Neural progenitor cell (in vitro differentiated cells): Measurements from ENCODE around the gene COX5A. TPM values are rescaled to one million over a fixed set of nuclear protein-coding genes. Genes with fewer than 3 reads are reported as not detected.

ENCODE experiments used
- DNase-seq: peaks from one replicate; pipeline ENCODE4 v3.0.0-alpha.2; 2016; ENCODE audit warnings: low spot score
- H2AFZ ChIP-seq: fragments of 200-600 bp; sonication (generic); replicated peaks from 2 replicates; pipeline ENCODE4 v1.6.1; 2016; ENCODE audit warnings: antibody characterized with exemption
- H3F3A ChIP-seq: fragments of 200-600 bp; sonication (generic); 2 replicates; pipeline ENCODE4 v1.6.1; 2016; ENCODE audit warnings: antibody characterized with exemption, low read depth
- H3K27ac ChIP-seq: fragments of 200-600 bp; sonication (generic); 2 replicates; pipeline ENCODE4 v1.5.1; 2016; ENCODE audit warnings: mild to moderate bottlenecking
- H3K27me3 ChIP-seq: fragments of 200-600 bp; sonication (generic); 2 replicates; pipeline ENCODE4 v1.6.1; 2016; ENCODE audit warnings: mild to moderate bottlenecking, moderate library complexity
- H3K36me3 ChIP-seq: fragments of 200-600 bp; sonication (generic); 2 replicates; pipeline ENCODE4 v1.5.1; 2016
- H3K4me1 ChIP-seq: fragments of 200-600 bp; sonication (generic); 2 replicates; pipeline ENCODE4 v1.6.1; 2016; ENCODE audit warnings: mixed run types
- H3K4me2 ChIP-seq: fragments of 200-600 bp; sonication (generic); 2 replicates; pipeline ENCODE4 v1.6.1; 2016
- H3K4me3 ChIP-seq: fragments of 200-600 bp; sonication (generic); 2 replicates; pipeline ENCODE4 v1.5.1; 2016
- H3K79me2 ChIP-seq: fragments of 200-600 bp; sonication (generic); 2 replicates; pipeline ENCODE4 v1.6.1; 2016; ENCODE audit warnings: low read depth
- H3K9ac ChIP-seq: fragments of 200-600 bp; sonication (generic); 2 replicates; pipeline ENCODE4 v1.6.1; 2016
- H3K9me3 ChIP-seq: fragments of 200-600 bp; sonication (generic); 2 replicates; pipeline ENCODE4 v1.5.1; 2016; ENCODE audit warnings: low read depth
- H4K20me1 ChIP-seq: fragments of 200-600 bp; sonication (generic); 2 replicates; pipeline ENCODE4 v1.6.1; 2016; ENCODE audit warnings: low read depth
- H3K27ac Mint-ChIP-seq: 3 replicates; pipeline ENCODE4 v1.8.0; 2021; ENCODE audit warnings: mixed read lengths
- H3K27me3 Mint-ChIP-seq: 2 replicates; pipeline ENCODE4 v1.8.0; 2022; ENCODE audit warnings: low read depth, mild to moderate bottlenecking, inconsistent platforms, moderate library complexity, mixed read lengths; ENCODE audit not compliant: insufficient read depth
- H3K36me3 Mint-ChIP-seq: 3 replicates; pipeline ENCODE4 v1.8.0; 2021; ENCODE audit warnings: mixed read lengths
- H3K4me1 Mint-ChIP-seq: 3 replicates; pipeline ENCODE4 v1.8.0; 2021; ENCODE audit warnings: mixed read lengths
- H3K4me3 Mint-ChIP-seq: 3 replicates; pipeline ENCODE4 v1.8.0; 2021; ENCODE audit warnings: mild to moderate bottlenecking, moderate library complexity, mixed read lengths
- H3K9me3 Mint-ChIP-seq: 3 replicates; pipeline ENCODE4 v1.8.0; 2020; ENCODE audit warnings: mixed read lengths
- EZH2 ChIP-seq: fragments of 200-600 bp; sonication (generic); IDR thresholded peaks from 2 replicates; pipeline ENCODE4 v1.6.1; 2017; ENCODE audit warnings: antibody characterized with exemption, mild to moderate bottlenecking, moderate library complexity
- EZH2phosphoT487 ChIP-seq: fragments of 200-600 bp; sonication (generic); IDR thresholded peaks from 2 replicates; pipeline ENCODE4 v1.6.1; 2017; ENCODE audit warnings: antibody characterized with exemption
- total RNA-seq: library from RNA; depleted of rRNA; stranded (reverse); fragments of >200 nt; gene quantifications from 2 replicates; pipeline ENCODE4 v1.2.3, GENCODE V29; 2015; ENCODE audit warnings: low replicate concordance
- TF ChIP-seq, protein P1 (sequence below): fragments of 200-600 bp; sonication (generic); IDR thresholded peaks from 2 replicates; pipeline ENCODE4 v1.5.1; 2017; ENCODE audit warnings: antibody characterized with exemption, mild to moderate bottlenecking

The COX5A gene
- total RNA-seq, 1 donor from 2014 or later = 200 TPM

DNA sequence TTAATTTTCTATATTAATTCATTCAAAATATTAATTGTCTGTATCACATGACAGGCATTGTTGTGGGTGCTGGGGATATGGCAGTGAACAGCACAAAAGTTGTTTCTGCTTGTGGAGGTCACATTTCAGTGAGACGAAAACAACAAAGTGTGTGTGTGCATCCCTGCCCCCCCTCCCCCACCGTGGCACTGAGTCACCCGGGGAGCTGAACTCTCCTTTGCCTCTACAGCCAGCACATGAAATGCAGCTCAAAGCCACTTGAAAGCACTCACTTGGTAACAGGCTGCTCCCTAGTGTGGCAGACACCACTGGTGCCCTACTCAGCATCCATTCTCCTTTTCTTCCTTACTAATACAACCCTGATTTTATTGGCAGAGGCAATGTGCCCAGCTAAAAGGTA is 40.6 kb upstream of the COX5A start:
- Histone ChIP-seq H3K4me1 (no peaks in the 10 kb centered on the region), H3F3A (peaks cover 17% of the 10 kb centered on the region), H3K36me3 (no peaks in the 10 kb centered on the region), H3K27ac (no peak overlapping the region), H3K4me2 (no peak overlapping the region), H2AFZ (peak overlapping the region; percentile 26), H3K9ac (no peak overlapping the region), H3K27me3 (no peaks in the 10 kb centered on the region), H3K4me3 (no peak overlapping the region), H3K79me2 (no peaks in the 10 kb centered on the region), H3K9me3 (no peaks in the 10 kb centered on the region), H4K20me1 (no peaks in the 10 kb centered on the region)
- TF ChIP-seq, protein P1, sequence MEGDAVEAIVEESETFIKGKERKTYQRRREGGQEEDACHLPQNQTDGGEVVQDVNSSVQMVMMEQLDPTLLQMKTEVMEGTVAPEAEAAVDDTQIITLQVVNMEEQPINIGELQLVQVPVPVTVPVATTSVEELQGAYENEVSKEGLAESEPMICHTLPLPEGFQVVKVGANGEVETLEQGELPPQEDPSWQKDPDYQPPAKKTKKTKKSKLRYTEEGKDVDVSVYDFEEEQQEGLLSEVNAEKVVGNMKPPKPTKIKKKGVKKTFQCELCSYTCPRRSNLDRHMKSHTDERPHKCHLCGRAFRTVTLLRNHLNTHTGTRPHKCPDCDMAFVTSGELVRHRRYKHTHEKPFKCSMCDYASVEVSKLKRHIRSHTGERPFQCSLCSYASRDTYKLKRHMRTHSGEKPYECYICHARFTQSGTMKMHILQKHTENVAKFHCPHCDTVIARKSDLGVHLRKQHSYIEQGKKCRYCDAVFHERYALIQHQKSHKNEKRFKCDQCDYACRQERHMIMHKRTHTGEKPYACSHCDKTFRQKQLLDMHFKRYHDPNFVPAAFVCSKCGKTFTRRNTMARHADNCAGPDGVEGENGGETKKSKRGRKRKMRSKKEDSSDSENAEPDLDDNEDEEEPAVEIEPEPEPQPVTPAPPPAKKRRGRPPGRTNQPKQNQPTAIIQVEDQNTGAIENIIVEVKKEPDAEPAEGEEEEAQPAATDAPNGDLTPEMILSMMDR = no peak
- TF ChIP-seq EZH2phosphoT487 (no peak), EZH2 (no peak)
- no peak overlapping the region for H3K4me3 Mint-ChIP-seq
- H3K4me1 Mint-ChIP-seq = peaks cover 3% of the 10 kb centered on the region
- H3K9me3 Mint-ChIP-seq = no peaks in the 10 kb centered on the region
- H3K27me3 Mint-ChIP-seq = peaks cover 13% of the 10 kb centered on the region
- no peak overlapping the region for H3K27ac Mint-ChIP-seq
- no peak for DNase-seq
- H3K36me3 Mint-ChIP-seq = no peaks in the 10 kb centered on the region

DNA sequence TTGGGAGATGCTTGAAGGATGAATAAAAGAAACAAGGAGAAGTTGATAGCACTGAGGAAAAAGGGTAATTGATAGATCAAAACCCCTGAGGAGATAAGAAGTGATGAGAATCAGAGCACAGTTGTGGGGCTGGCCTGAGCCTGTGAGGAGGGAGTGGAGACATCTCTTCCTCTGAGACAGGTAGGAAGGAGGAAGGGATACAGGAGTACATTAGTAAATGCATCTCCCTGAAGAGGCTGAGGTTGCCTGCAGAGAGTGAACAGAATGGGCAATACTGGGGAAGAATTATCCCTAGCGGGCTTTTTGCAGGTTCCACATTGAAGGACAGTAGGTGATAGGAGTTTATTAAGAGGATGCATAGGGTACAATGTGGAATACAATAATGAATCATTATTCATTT is 40.2 kb upstream of the COX5A start:
- Histone ChIP-seq H3K9ac (no peak overlapping the region), H4K20me1 (no peaks in the 10 kb centered on the region), H3K9me3 (no peaks in the 10 kb centered on the region), H2AFZ (no peak overlapping the region), H3K4me2 (no peak overlapping the region), H3K27ac (no peak overlapping the region), H3F3A (peaks cover 17% of the 10 kb centered on the region), H3K4me1 (no peaks in the 10 kb centered on the region), H3K27me3 (no peaks in the 10 kb centered on the region), H3K4me3 (no peak overlapping the region), H3K36me3 (no peaks in the 10 kb centered on the region), H3K79me2 (no peaks in the 10 kb centered on the region)
- no peak for DNase-seq
- H3K9me3 Mint-ChIP-seq = no peaks in the 10 kb centered on the region
- H3K27me3 Mint-ChIP-seq = peaks cover 15% of the 10 kb centered on the region
- no peak overlapping the region for H3K27ac Mint-ChIP-seq
- no peak for TF ChIP-seq EZH2
- TF ChIP-seq EZH2phosphoT487 = no peak
- TF ChIP-seq, protein P1 = no peak
- H3K4me3 Mint-ChIP-seq = no peak overlapping the region
- H3K4me1 Mint-ChIP-seq = peaks cover 3% of the 10 kb centered on the region
- H3K36me3 Mint-ChIP-seq = no peaks in the 10 kb centered on the region

DNA sequence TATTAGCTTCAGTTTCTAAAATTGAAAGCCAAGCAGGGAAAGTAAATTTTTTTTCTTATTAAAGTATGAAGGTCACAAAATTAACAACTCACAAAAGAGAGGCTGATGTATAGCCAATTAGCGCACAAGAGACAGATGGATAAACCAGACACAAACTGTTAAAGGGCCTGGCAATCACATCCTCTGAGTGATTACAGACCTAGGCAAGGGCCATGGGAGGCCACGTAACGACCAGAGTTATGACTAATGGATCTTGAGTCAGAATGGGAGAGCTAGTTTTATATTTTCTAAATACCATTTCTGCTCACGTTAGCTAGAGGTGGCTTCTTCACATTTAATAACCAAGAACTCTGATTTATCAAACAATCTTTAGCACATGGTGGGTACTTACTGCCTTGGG is 39.7 kb upstream of the COX5A start:
- H4K20me1 ChIP-seq = no peaks in the 10 kb centered on the region
- H2AFZ ChIP-seq = no peak overlapping the region
- peaks cover 17% of the 10 kb centered on the region for H3F3A ChIP-seq
- H3K4me3 ChIP-seq = no peak overlapping the region
- H3K4me1 Mint-ChIP-seq = peaks cover 3% of the 10 kb centered on the region
- H3K4me3 Mint-ChIP-seq = no peak overlapping the region
- H3K79me2 ChIP-seq = no peaks in the 10 kb centered on the region
- no peak overlapping the region for H3K4me2 ChIP-seq
- H3K4me1 ChIP-seq = no peaks in the 10 kb centered on the region
- no peak overlapping the region for H3K27ac Mint-ChIP-seq
- H3K36me3 Mint-ChIP-seq = no peaks in the 10 kb centered on the region
- no peaks in the 10 kb centered on the region for H3K36me3 ChIP-seq
- TF ChIP-seq EZH2 = no peak
- TF ChIP-seq, protein P1 = no peak
- no peak overlapping the region for H3K27ac ChIP-seq
- H3K27me3 ChIP-seq = no peaks in the 10 kb centered on the region
- no peak overlapping the region for H3K9ac ChIP-seq
- H3K9me3 ChIP-seq = no peaks in the 10 kb centered on the region
- no peak for DNase-seq
- H3K9me3 Mint-ChIP-seq = no peaks in the 10 kb centered on the region
- H3K27me3 Mint-ChIP-seq = peaks cover 15% of the 10 kb centered on the region
